Loucy (cell line): ENCODE data around the gene TEX36.

ENCODE experiments used
- H2AFZ ChIP-seq: fragments of 200-600 bp; sonication (generic); 2 replicates; pipeline ENCODE4 v1.6.0; 2016; ENCODE audit warnings: antibody characterized with exemption, mild to moderate bottlenecking, low read length, moderate library complexity
- H3F3A ChIP-seq: fragments of 200-600 bp; 2 replicates; pipeline ENCODE4 v1.6.0; 2016; ENCODE audit warnings: antibody characterized with exemption, low read depth, mild to moderate bottlenecking
- H3K27me3 ChIP-seq: fragments of 200-600 bp; sonication (generic); 2 replicates; pipeline ENCODE4 v1.6.1; 2014; ENCODE audit warnings: low read length, mild to moderate bottlenecking; ENCODE audit not compliant: insufficient read depth, poor library complexity, severe bottlenecking
- H3K36me3 ChIP-seq: fragments of 200-600 bp; sonication (generic); 2 replicates; pipeline ENCODE4 v1.6.1; 2016; ENCODE audit warnings: low read length; ENCODE audit not compliant: insufficient read depth
- H3K4me1 ChIP-seq: fragments of 200-600 bp; sonication (generic); 2 replicates; pipeline ENCODE4 v1.5.1; 2014; ENCODE audit warnings: low read length, mild to moderate bottlenecking; ENCODE audit not compliant: insufficient read depth, poor library complexity, severe bottlenecking
- H3K4me2 ChIP-seq: fragments of 200-600 bp; sonication (generic); 2 replicates; pipeline ENCODE4 v1.6.0; 2014; ENCODE audit warnings: antibody characterized with exemption, low read length, low read depth, mild to moderate bottlenecking; ENCODE audit not compliant: poor library complexity, severe bottlenecking
- H3K4me3 ChIP-seq: fragments of 200-600 bp; sonication (generic); 2 replicates; pipeline ENCODE4 v1.5.1; 2014; ENCODE audit warnings: low read length, mild to moderate bottlenecking, mixed read lengths; ENCODE audit not compliant: poor library complexity, severe bottlenecking
- H3K79me2 ChIP-seq: fragments of 200-600 bp; sonication (generic); 2 replicates; pipeline ENCODE4 v1.6.1; 2014; ENCODE audit warnings: low read length; ENCODE audit not compliant: insufficient read depth
- H3K9ac ChIP-seq: fragments of 200-600 bp; sonication (generic); 2 replicates; pipeline ENCODE4 v1.6.0; 2014; ENCODE audit warnings: mild to moderate bottlenecking, low read depth, low read length, moderate library complexity; ENCODE audit not compliant: poor library complexity, severe bottlenecking
- H3K9me2 ChIP-seq: fragments of 200-600 bp; sonication (generic); replicated peaks from 2 replicates; pipeline ENCODE4 v1.6.1; 2016; ENCODE audit warnings: low read depth, low read length, mixed read lengths
- H3K9me3 ChIP-seq: fragments of 200-600 bp; sonication (generic); 2 replicates; pipeline ENCODE4 v1.6.1; 2014; ENCODE audit warnings: mild to moderate bottlenecking, antibody characterized with exemption, low read length, low read depth; ENCODE audit not compliant: insufficient read depth
- H4K20me1 ChIP-seq: fragments of 200-600 bp; sonication (generic); 2 replicates; pipeline ENCODE4 v1.6.0; 2014; ENCODE audit warnings: antibody characterized with exemption, low read length, mild to moderate bottlenecking; ENCODE audit not compliant: insufficient read depth, poor library complexity, severe bottlenecking
- CTCF ChIP-seq: fragments of 200-600 bp; sonication (generic); conservative IDR thresholded peaks from 2 replicates; pipeline ENCODE4 v1.5.1; 2014; ENCODE audit warnings: mild to moderate bottlenecking, antibody characterized with exemption, low read length
- EZH2phosphoT487 ChIP-seq: fragments of 200-600 bp; IDR thresholded peaks from 2 replicates; pipeline ENCODE4 v1.6.1; 2018; ENCODE audit warnings: antibody characterized with exemption, mild to moderate bottlenecking, moderate library complexity, borderline replicate concordance

Gene TEX36

GRCh38 chr10:125692196-125692595 is 9.2 kb upstream of the TEX36 start:
- Histone ChIP-seq H3K79me2 (no peaks in the 10 kb centered on the region), H3K9me2 (no peaks in the 10 kb centered on the region), H3K4me3 (no peak overlapping the region), H3K9me3 (no peaks in the 10 kb centered on the region), H3K27me3 (no peaks in the 10 kb centered on the region), H3K9ac (no peak overlapping the region), H4K20me1 (no peaks in the 10 kb centered on the region), H2AFZ (no peak overlapping the region), H3K4me2 (no peak overlapping the region), H3K4me1 (no peaks in the 10 kb centered on the region), H3K36me3 (no peaks in the 10 kb centered on the region), H3F3A (no peaks in the 10 kb centered on the region)
- TF ChIP-seq EZH2phosphoT487: no peak
- TF ChIP-seq CTCF: no peak

GRCh38 chr10:125691160-125691981 is 8.4 kb upstream of the TEX36 start:
- no peaks in the 10 kb centered on the region for H4K20me1 ChIP-seq
- H3K9me2 ChIP-seq: no peaks in the 10 kb centered on the region
- TF ChIP-seq EZH2phosphoT487: no peak
- no peak for TF ChIP-seq CTCF
- H3K27me3 ChIP-seq: no peaks in the 10 kb centered on the region
- H3K79me2 ChIP-seq: no peaks in the 10 kb centered on the region
- H2AFZ ChIP-seq: no peak overlapping the region
- no peaks in the 10 kb centered on the region for H3K9me3 ChIP-seq
- H3K4me3 ChIP-seq: no peak overlapping the region
- no peak overlapping the region for H3K4me2 ChIP-seq
- H3K4me1 ChIP-seq: no peaks in the 10 kb centered on the region
- H3K9ac ChIP-seq: no peak overlapping the region
- H3F3A ChIP-seq: no peaks in the 10 kb centered on the region
- H3K36me3 ChIP-seq: no peaks in the 10 kb centered on the region

GRCh38 chr10:125689955-125690569 is 7.1 kb upstream of the TEX36 start:
- Histone ChIP-seq H3F3A (no peaks in the 10 kb centered on the region), H3K4me2 (no peak overlapping the region), H3K79me2 (no peaks in the 10 kb centered on the region), H3K4me3 (no peak overlapping the region), H3K9me3 (no peaks in the 10 kb centered on the region), H3K27me3 (no peaks in the 10 kb centered on the region), H3K36me3 (no peaks in the 10 kb centered on the region), H3K9me2 (no peaks in the 10 kb centered on the region), H3K4me1 (no peaks in the 10 kb centered on the region), H3K9ac (no peak overlapping the region), H2AFZ (no peak overlapping the region), H4K20me1 (no peaks in the 10 kb centered on the region)
- TF ChIP-seq EZH2phosphoT487 (no peak), CTCF (no peak)
